K562 (cell line): Measurements from ENCODE around the gene TRIM77. TPM values are rescaled to one million over a fixed set of nuclear protein-coding genes. Genes with fewer than 3 reads are reported as not detected.

ENCODE experiments used
- ATAC-seq: fragments of 200-7000 bp; cut with Tn5 transposase; 3 replicates; pipeline ENCODE4 v1.9.1; 2020; ENCODE audit warnings: moderate library complexity
- BruUV-seq: library from RNA; stranded (reverse); fragments of 400-500 nt; replicated peaks from 2 replicates; lab custom pipeline; 2021; lab: Mats Ljungman, UMichigan
- CTCF ChIA-PET: fragments of 300-600 bp; formaldehyde crosslinking; extraction: SDS; loops from one replicate; lab custom pipeline; 2021; ENCODE audit warnings: low intra/inter-chr PET ratio; lab: Yijun Ruan, JAX
- POLR2A ChIA-PET: fragments of 300-600, 350-650 bp; sonication (Branson Sonifier 250); formaldehyde crosslinking; extraction: SDS; loops from one replicate; lab custom pipeline; 2021; ENCODE audit warnings: antibody characterized with exemption, inconsistent platforms; lab: Yijun Ruan, JAX
- DNase-seq, 4 experiments: peaks; one replicate each; pipeline versions ENCODE4 v3.0.0 to v3.0.0-alpha.2; 2011 to 2018; ENCODE audit warnings: low spot score in 3 of 4, mixed read lengths in 3 of 4; ENCODE audit errors: extremely low read depth in 1 of 4
- FAIRE-seq: peaks from 2 replicates; lab custom pipeline; 2011; peaks lifted over from hg19 to GRCh38; lab: Jason Lieb, UNC
- H2AFZ ChIP-seq: 2 replicates; pipeline ENCODE4 v1.6.0; 2011; ENCODE audit warnings: low read depth, low read length, control low read depth, inconsistent platforms
- H3K27ac ChIP-seq: fragments of 200-600 bp; 3 replicates; pipeline ENCODE4 v1.8.0; 2011; ENCODE audit warnings: low read depth, mild to moderate bottlenecking, control low read depth, inconsistent platforms, low read length, moderate library complexity, mixed read lengths; ENCODE audit errors: extremely low read depth
- H3K27me3 ChIP-seq, 2 experiments: fragments of 300-600 bp in 1 of 2; 2 replicates in 1 of 2; 3 replicates in 1 of 2; pipeline versions ENCODE4 v1.6.0 to v1.8.0; 2011; ENCODE audit warnings: inconsistent platforms in 2 of 2, low read length in 2 of 2, mild to moderate bottlenecking in 1 of 2, mixed read lengths in 1 of 2, moderate library complexity in 1 of 2; ENCODE audit not compliant: control insufficient read depth in 2 of 2, insufficient read depth in 2 of 2
- H3K36me3 ChIP-seq: fragments of 300-600 bp; 3 replicates; pipeline ENCODE4 v1.8.0; 2011; ENCODE audit warnings: mild to moderate bottlenecking, low read length, inconsistent platforms; ENCODE audit not compliant: control insufficient read depth, insufficient read depth
- H3K4me1 ChIP-seq, 2 experiments: fragments of 200-600 bp in 1 of 2; replicated peaks in 1 of 2; 2 replicates in 1 of 2; 3 replicates in 1 of 2; pipeline versions ENCODE4 v1.5.1 to v1.8.0; 2011; ENCODE audit warnings: inconsistent platforms in 2 of 2, low read length in 2 of 2, mild to moderate bottlenecking in 1 of 2, mixed read lengths in 1 of 2, moderate library complexity in 1 of 2; ENCODE audit not compliant: control insufficient read depth in 2 of 2, insufficient read depth in 2 of 2
- H3K4me2 ChIP-seq: 2 replicates; pipeline ENCODE4 v1.6.1; 2011; ENCODE audit warnings: low read length, control low read depth, inconsistent platforms, mixed read lengths; ENCODE audit not compliant: insufficient read depth
- H3K4me3 ChIP-seq: fragments of 200-600 bp; sonication (generic), shearing (Covaris generic); 2 replicates; pipeline ENCODE4 v1.5.1; 2016; ENCODE audit warnings: control low read depth, inconsistent platforms
- H3K79me2 ChIP-seq: fragments of 200-600 bp; 3 replicates; pipeline ENCODE4 v1.8.0; 2011; ENCODE audit warnings: low read length, inconsistent platforms; ENCODE audit not compliant: control insufficient read depth, insufficient read depth
- H3K9ac ChIP-seq, 2 experiments: 2 replicates each; pipeline versions ENCODE4 v1.6.0 to v1.6.1; 2011; ENCODE audit warnings: low read depth in 2 of 2, low read length in 2 of 2, control low read depth in 1 of 2, inconsistent platforms in 1 of 2, mild to moderate bottlenecking in 1 of 2, mixed read lengths in 1 of 2; ENCODE audit not compliant: insufficient read depth in 1 of 2
- H3K9me1 ChIP-seq: one replicate; pipeline ENCODE4 v1.6.0; 2011; ENCODE audit warnings: inconsistent platforms, mild to moderate bottlenecking, low read length, moderate library complexity; ENCODE audit not compliant: control insufficient read depth, insufficient read depth
- H3K9me3 ChIP-seq: replicated peaks from 2 replicates; pipeline ENCODE4 v1.5.1; 2011; ENCODE audit warnings: low read depth, low read length, inconsistent platforms; ENCODE audit not compliant: control insufficient read depth, insufficient read depth
- H4K20me1 ChIP-seq: replicated peaks from 2 replicates; pipeline ENCODE4 v1.6.1; 2011; ENCODE audit warnings: low read length, inconsistent platforms, mixed read lengths; ENCODE audit not compliant: control insufficient read depth, insufficient read depth
- ARID2 ChIP-seq: fragments of 450-650 bp; IDR thresholded peaks from 2 replicates; pipeline ENCODE4 v1.6.1; 2017; ENCODE audit warnings: antibody characterized with exemption, mild to moderate bottlenecking
- ASH1L ChIP-seq: fragments of 450-650 bp; IDR thresholded peaks from 2 replicates; pipeline ENCODE4 v1.6.1; 2018; ENCODE audit warnings: borderline replicate concordance, mild to moderate bottlenecking, low read depth; ENCODE audit not compliant: partially characterized antibody
- CBFB ChIP-seq: sonication (generic); formaldehyde crosslinking; IDR thresholded peaks from 2 replicates; pipeline ENCODE4 v1.4.0; 2020; ENCODE audit warnings: mild to moderate bottlenecking, missing genetic modification reagents
- CBX8 ChIP-seq: fragments of 200-600 bp; sonication (generic); IDR thresholded peaks from 2 replicates; pipeline ENCODE4 v1.6.1; 2012; ENCODE audit warnings: borderline replicate concordance, mixed run types, low read depth, mild to moderate bottlenecking, moderate library complexity, mixed read lengths, low read length, control low read depth, inconsistent platforms; ENCODE audit not compliant: poor library complexity, severe bottlenecking; ENCODE audit errors: extremely low read depth
- CXXC5 ChIP-seq: fragments of 250-450 bp; sonication (Bioruptor Pico); IDR thresholded peaks from 2 replicates; pipeline ENCODE4 v1.8.0; 2022; ENCODE audit warnings: inconsistent platforms, mild to moderate bottlenecking, moderate library complexity
- DACH1 ChIP-seq: fragments of 450-650 bp; IDR thresholded peaks from 2 replicates; pipeline ENCODE4 v1.6.1; 2018; ENCODE audit not compliant: partially characterized antibody
- ETV5 ChIP-seq: sonication (generic); formaldehyde crosslinking; IDR thresholded peaks from 2 replicates; pipeline ENCODE4 v1.4.0; 2020; ENCODE audit warnings: low read depth, mild to moderate bottlenecking, missing genetic modification reagents
- GTF2F1 ChIP-seq: IDR thresholded peaks from 2 replicates; pipeline ENCODE4 v1.6.1; 2011; ENCODE audit warnings: low read depth, low read length, improper control_type of control experiment
- MCM3 ChIP-seq: fragments of 450-650 bp; IDR thresholded peaks from 2 replicates; pipeline ENCODE4 v1.6.1; 2016
- NCOA6 ChIP-seq: fragments of 450-650 bp; IDR thresholded peaks from 2 replicates; pipeline ENCODE4 v1.6.1; 2017; ENCODE audit warnings: mild to moderate bottlenecking
- PRMT5 ChIP-seq: sonication (generic); formaldehyde crosslinking; IDR thresholded peaks from 2 replicates; pipeline ENCODE4 v1.5.0; 2020; ENCODE audit warnings: missing genetic modification reagents
- SOX6 ChIP-seq: fragments of 450-650 bp; IDR thresholded peaks from 2 replicates; pipeline ENCODE4 v1.6.1; 2014; ENCODE audit warnings: mild to moderate bottlenecking
- SP2 ChIP-seq: IDR thresholded peaks from 2 replicates; pipeline ENCODE4 v1.6.1; 2011; ENCODE audit warnings: mild to moderate bottlenecking, low read depth, low read length, moderate library complexity; ENCODE audit not compliant: poor library complexity, severe bottlenecking; ENCODE audit errors: extremely low read depth
- ZNF124 ChIP-seq: sonication (generic); formaldehyde crosslinking; IDR thresholded peaks from 2 replicates; pipeline ENCODE4 v1.8.1; 2022; ENCODE audit warnings: missing genetic modification reagents
- ZNF263 ChIP-seq: sonication (generic); formaldehyde crosslinking; IDR thresholded peaks from 2 replicates; pipeline ENCODE4 v1.8.0; 2022; ENCODE audit warnings: mild to moderate bottlenecking, missing genetic modification reagents, borderline replicate concordance
- ZNF384 ChIP-seq: IDR thresholded peaks from 2 replicates; pipeline ENCODE4 v1.6.1; 2012; ENCODE audit warnings: low read depth, low read length, improper control_type of control experiment
- ZNF551 ChIP-seq: fragments of 250-450 bp; sonication (Bioruptor Pico); IDR thresholded peaks from 2 replicates; pipeline ENCODE4 v1.5.0; 2021; ENCODE audit warnings: mild to moderate bottlenecking, moderate library complexity
- ZNF589 ChIP-seq: fragments of 200-800 bp; sonication (Bioruptor generic); IDR thresholded peaks from 2 replicates; pipeline ENCODE4 v1.6.1; 2016; ENCODE audit warnings: low read depth, missing genetic modification characterization, missing compliant biosample characterization
- WGBS: fragments of 100-300 bp; shearing (Covaris generic); methylation state at CpG from one replicate; pipeline ENCODE4 v1.1.6; 2016; ENCODE audit warnings: low coverage, mixed read lengths; ENCODE audit not compliant: insufficient coverage; ENCODE audit errors: missing lambda C conversion rate; 5-methylcytosine and 5-hydroxymethylcytosine counted together
- in situ Hi-C: fragments of 300-500 bp; cut with MboI; formaldehyde crosslinking; loops from 4 replicates; pipeline ENCODE4 v1.15.0; 2018; ENCODE audit warnings: inconsistent platforms, mixed read lengths
- intact Hi-C: fragments of 100-400 bp; cut with micrococcal nuclease; formaldehyde crosslinking; loops from 2 replicates; pipeline ENCODE4 v1.14.2; 2022
- polyA plus RNA-seq, 8 experiments: library from polyadenylated mRNA; depleted of rRNA in 4 of 8; stranded (reverse) in 5 of 8; unstranded in 3 of 8; fragments of >200 nt; fragmentation: Nextera tagmentation in 2 of 8; fragmentation: Illumina TruSeq in 1 of 8; extraction: Ambion mirVana in 2 of 8; extraction: Trizol in 1 of 8; gene quantifications; 2 replicates each; pipeline versions ENCODE4 v1.2.1 to v1.2.3, GENCODE V29; 2011 to 2014; ENCODE audit warnings: inconsistent platforms in 1 of 8, missing spikeins in 1 of 8
- total RNA-seq, 7 experiments: library from RNA; depleted of rRNA in 6 of 7; stranded (reverse); fragments of >200 nt in 6 of 7; fragmentation: Illumina TruSeq in 2 of 7; extraction: Trizol in 2 of 7; gene quantifications; 2 replicates each; pipeline versions ENCODE4 v1.2.1 to v1.2.3, GENCODE V29; 2011 to 2021; ENCODE audit warnings: low replicate concordance in 1 of 7
- TF ChIP-seq, protein P1 (sequence below), 2 experiments: IDR thresholded peaks; 2 replicates each; pipeline ENCODE4 v1.6.1; 2011; ENCODE audit warnings: borderline replicate concordance in 1 of 2, control low read depth in 1 of 2, low read depth in 1 of 2, low read length in 1 of 2, mild to moderate bottlenecking in 1 of 2, mixed read lengths in 1 of 2, moderate library complexity in 1 of 2; ENCODE audit not compliant: insufficient read depth in 1 of 2, insufficient read length in 1 of 2, poor library complexity in 1 of 2, severe bottlenecking in 1 of 2; ENCODE audit errors: extremely low read depth in 1 of 2

TRIM77 gene
- total and polyA plus RNA-seq, 9 of the 15 experiments (the other 6 are each of a cell fraction or from before 2014, with no cell fraction given): not detected

DNA sequence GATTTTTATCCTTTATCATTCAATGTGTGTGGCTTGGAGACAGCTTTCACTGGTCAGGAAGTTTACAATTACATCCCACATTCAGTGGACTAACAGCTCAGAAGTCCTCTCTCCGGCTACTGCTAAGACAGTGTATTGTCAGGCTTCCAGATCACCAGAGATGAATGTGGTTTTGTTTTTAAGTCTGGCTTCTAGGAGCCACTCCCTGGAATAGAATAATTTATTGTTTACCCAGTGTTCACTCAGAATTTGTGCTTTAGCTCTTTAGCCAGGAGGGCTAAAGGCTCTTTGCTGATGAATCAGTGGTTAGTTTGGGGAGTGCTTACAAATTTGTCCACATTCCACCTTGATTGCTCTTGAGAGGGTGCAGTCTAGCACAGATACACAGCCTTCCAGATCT is 26.5 kb downstream of the TRIM77 start:
- Histone ChIP-seq H3K9me3 (no peaks in the 10 kb centered on the region), H3K9me1 (no peaks in the 10 kb centered on the region), H3K4me1 (no peaks in the 10 kb centered on the region), H3K27me3 (no peaks in the 10 kb centered on the region), H3K4me3 (no peak overlapping the region), H4K20me1 (no peaks in the 10 kb centered on the region), H3K27ac (no peak overlapping the region), H3K4me2 (no peak overlapping the region), H3K79me2 (no peaks in the 10 kb centered on the region), H3K9ac (no peak overlapping the region), H3K36me3 (no peaks in the 10 kb centered on the region), H2AFZ (no peak overlapping the region)
- no peak for TF ChIP-seq ZNF551
- no peak for TF ChIP-seq ARID2
- no peak for TF ChIP-seq ASH1L
- TF ChIP-seq, protein P1, sequence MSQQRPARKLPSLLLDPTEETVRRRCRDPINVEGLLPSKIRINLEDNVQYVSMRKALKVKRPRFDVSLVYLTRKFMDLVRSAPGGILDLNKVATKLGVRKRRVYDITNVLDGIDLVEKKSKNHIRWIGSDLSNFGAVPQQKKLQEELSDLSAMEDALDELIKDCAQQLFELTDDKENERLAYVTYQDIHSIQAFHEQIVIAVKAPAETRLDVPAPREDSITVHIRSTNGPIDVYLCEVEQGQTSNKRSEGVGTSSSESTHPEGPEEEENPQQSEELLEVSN (IDR thresholded peaks at IDR 0.05; ENCODE audit: borderline replicate concordance in 1 of 2, extremely low read depth in 1 of 2, insufficient read depth in 1 of 2, insufficient read length in 1 of 2, low read depth in 1 of 2, low read length in 1 of 2, poor library complexity in 1 of 2, severe bottlenecking in 1 of 2): no peak
- no peak for TF ChIP-seq PRMT5 (CRISPR knock-in tag)
- no peak for TF ChIP-seq ZNF124
- no peak for TF ChIP-seq ZNF589 (CRISPR knock-in tag)
- no peak for TF ChIP-seq ZNF263 (CRISPR knock-in tag)
- no peak for TF ChIP-seq MCM3
- TF ChIP-seq ZNF384: no peak
- no peak for TF ChIP-seq GTF2F1
- no peak for TF ChIP-seq CBX8
- TF ChIP-seq DACH1: no peak
- no peak for TF ChIP-seq SP2
- no peak for TF ChIP-seq NCOA6
- TF ChIP-seq ETV5 (CRISPR knock-in tag): no peak
- TF ChIP-seq CBFB (CRISPR knock-in tag): no peak
- no peak for TF ChIP-seq CXXC5 (CRISPR knock-in tag)
- no peak for TF ChIP-seq SOX6
- ChIA-PET CTCF (no interaction called here), POLR2A (no interaction called here)
- in situ Hi-C loops (no loop called here), intact Hi-C loops (no loop called here)
- no peak for DNase-seq
- BruUV-seq: no TSS peak
- FAIRE-seq: no peak
- no peak for ATAC-seq
- WGBS: 13% methylated on average over 1 of the region's 1 CpG
